Measurements from ENCODE around the gene FNDC10. TPM values are rescaled to one million over a fixed set of nuclear protein-coding genes. Genes with fewer than 3 reads are reported as not detected.

The FNDC10 gene
- total RNA-seq, 1 experiment from 2014 or later, result not detected

DNA sequence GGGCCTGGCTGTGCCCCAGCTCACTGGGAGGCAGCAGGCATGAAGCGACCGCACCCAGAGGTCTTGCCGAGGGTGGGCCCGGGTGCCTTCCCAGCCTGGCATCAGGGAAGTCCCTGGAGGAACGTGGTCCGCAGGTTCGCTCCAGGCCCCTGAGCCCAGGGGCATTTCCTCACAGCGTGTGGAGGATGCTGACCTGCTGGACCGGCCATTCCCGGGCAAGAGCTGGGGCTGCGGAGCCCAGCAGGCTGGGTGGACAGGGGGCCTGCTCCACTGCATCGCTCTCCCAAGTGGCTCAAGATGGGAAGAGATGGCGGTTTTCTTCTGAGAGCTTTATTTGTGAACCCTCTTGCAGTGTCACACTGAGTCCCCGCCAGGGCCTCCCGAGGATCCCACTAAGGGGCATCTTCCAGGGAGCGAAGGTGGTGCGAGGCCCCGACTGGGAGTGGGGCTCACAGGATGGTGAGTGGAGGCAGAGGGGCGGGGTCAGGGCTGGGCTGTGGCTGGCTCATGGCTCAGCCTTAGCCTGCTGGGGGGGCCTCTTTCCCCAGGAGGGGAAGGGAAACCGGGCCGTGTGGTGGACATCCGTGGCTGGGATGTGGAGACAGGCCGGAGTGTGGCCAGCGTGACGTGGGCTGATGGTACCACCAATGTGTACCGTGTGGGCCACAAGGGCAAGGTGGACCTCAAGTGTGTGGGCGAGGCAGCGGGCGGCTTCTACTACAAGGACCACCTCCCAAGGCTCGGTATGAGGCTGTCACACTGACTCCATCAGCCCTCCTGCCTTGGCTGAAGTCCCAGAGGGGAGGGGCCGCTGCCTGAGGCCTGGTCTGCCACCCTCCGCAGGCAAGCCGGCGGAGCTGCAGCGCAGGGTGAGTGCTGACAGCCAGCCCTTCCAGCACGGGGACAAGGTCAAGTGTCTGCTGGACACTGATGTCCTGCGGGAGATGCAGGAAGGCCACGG lies 24.8 kb upstream of the FNDC10 start:
- Histone ChIP-seq H4K20me1 (ENCODE audit: insufficient read depth, low read depth, low read length) (peaks cover 8% of the 10 kb centered on the region; the same call in 1 of the 2 replicates), H3K9me2 (replicated peaks; ENCODE audit: insufficient read depth, low read length) (no peaks in the 10 kb centered on the region), H3K4me1 (ENCODE audit: low read length) (peaks cover 11% of the 10 kb centered on the region), H3K27ac (ENCODE audit: low read length) (no peak overlapping the region), H3K9me3 (ENCODE audit: low read length) (no peaks in the 10 kb centered on the region), H3K27me3 (ENCODE audit: low read length) (no peaks in the 10 kb centered on the region), H3K9ac (ENCODE audit: low read length) (no peak overlapping the region), H3K4me3 (ENCODE audit: low read length) (no peak overlapping the region), H3K79me2 (ENCODE audit: low read length) (no peaks in the 10 kb centered on the region), H3K4me2 (ENCODE audit: low read depth, low read length, poor library complexity, severe bottlenecking) (no peak overlapping the region), H3K36me3 (ENCODE audit: insufficient read depth, low read length) (no peaks in the 10 kb centered on the region), H2AFZ (ENCODE audit: low read length) (no peak overlapping the region)
- DNase-seq, result no peak

DNA sequence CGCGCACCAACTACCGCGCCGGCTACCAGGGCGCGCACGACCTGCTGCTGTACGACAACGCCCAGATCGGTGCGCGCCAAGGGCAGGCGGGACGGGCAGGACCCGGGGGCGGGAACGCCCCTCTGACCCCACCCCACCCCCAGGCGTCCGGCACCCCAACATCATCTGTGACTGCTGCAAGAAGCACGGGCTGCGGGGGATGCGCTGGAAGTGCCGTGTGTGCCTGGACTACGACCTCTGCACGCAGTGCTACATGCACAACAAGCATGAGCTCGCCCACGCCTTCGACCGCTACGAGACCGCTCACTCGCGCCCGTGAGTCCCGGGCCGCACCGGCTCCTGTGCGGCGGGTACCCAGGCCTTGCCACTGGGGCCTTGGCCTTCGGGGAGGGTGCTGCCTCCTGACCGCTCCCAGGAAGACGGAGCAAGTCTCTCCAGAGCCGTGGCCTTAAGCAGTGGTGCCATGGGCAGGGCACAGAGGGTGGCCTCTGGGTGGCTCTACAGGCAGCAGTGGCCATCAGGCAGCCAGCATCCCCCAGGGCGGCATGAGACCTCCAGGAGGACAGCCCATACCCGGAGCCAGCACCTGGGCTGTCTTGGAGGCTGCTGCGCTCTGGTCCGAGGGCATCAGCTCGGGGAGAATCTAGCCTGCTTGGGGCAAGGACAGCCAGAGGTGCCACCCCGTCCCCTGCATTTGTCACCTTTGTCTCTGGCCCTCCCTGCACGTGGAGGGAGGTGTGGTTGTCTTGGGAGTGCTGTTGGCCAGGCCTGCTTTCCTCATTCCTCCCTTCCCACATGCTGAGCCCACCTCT lies 23.9 kb upstream of the FNDC10 start:
- no peak overlapping the region for H3K9ac ChIP-seq (ENCODE audit: low read length)

DNA sequence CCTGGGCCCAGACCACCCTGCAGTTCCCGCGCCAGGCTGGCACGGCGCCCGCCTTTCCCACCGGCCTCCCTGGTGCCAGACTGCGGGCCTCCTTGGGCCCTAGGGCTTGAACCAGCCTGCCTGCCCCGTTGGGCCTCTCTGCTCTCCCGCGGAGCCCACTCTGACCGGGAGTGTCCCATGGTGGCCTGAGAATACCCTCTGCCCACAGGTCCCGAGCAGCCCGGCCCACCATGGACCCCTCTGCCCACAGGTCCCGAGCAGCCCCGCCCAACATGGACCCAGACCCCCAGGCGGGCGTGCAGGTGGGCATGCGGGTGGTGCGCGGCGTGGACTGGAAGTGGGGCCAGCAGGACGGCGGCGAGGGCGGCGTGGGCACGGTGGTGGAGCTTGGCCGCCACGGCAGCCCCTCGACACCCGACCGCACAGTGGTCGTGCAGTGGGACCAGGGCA lies 23.3 kb upstream of the FNDC10 start:
- H3K9ac ChIP-seq (ENCODE audit: low read length), result no peak overlapping the region
- H3K9me3 ChIP-seq (ENCODE audit: low read length), result no peaks in the 10 kb centered on the region
- no peaks in the 10 kb centered on the region for H3K4me1 ChIP-seq (ENCODE audit: low read length)
- no peaks in the 10 kb centered on the region for H3K9me2 ChIP-seq (replicated peaks; ENCODE audit: insufficient read depth, low read length)
- no peaks in the 10 kb centered on the region for H3K79me2 ChIP-seq (ENCODE audit: low read length)
- H3K27ac ChIP-seq (ENCODE audit: low read length), result no peak overlapping the region
- H3K27me3 ChIP-seq (ENCODE audit: low read length), result no peaks in the 10 kb centered on the region
- no peak for DNase-seq
- H3K4me2 ChIP-seq (ENCODE audit: low read depth, low read length, poor library complexity, severe bottlenecking), result no peak overlapping the region
- no peak overlapping the region for H2AFZ ChIP-seq (ENCODE audit: low read length)
- H3K4me3 ChIP-seq (ENCODE audit: low read length), result no peak overlapping the region
- peaks cover 8% of the 10 kb centered on the region; the same call in 1 of the 2 replicates for H4K20me1 ChIP-seq (ENCODE audit: insufficient read depth, low read depth, low read length)
- H3K36me3 ChIP-seq (ENCODE audit: insufficient read depth, low read length), result no peaks in the 10 kb centered on the region

More for the DNA sequence above, 23.9 kb upstream of the FNDC10 start:
- Histone ChIP-seq H3K4me1 (ENCODE audit: low read length) (peaks cover 4% of the 10 kb centered on the region), H3K36me3 (ENCODE audit: insufficient read depth, low read length) (no peaks in the 10 kb centered on the region), H3K4me2 (ENCODE audit: low read depth, low read length, poor library complexity, severe bottlenecking) (no peak overlapping the region), H3K79me2 (ENCODE audit: low read length) (no peaks in the 10 kb centered on the region), H3K27me3 (ENCODE audit: low read length) (no peaks in the 10 kb centered on the region), H2AFZ (ENCODE audit: low read length) (no peak overlapping the region), H3K27ac (ENCODE audit: low read length) (no peak overlapping the region), H3K9me2 (replicated peaks; ENCODE audit: insufficient read depth, low read length) (no peaks in the 10 kb centered on the region), H3K4me3 (ENCODE audit: low read length) (no peak overlapping the region), H4K20me1 (ENCODE audit: insufficient read depth, low read depth, low read length) (peaks cover 8% of the 10 kb centered on the region; the same call in 1 of the 2 replicates), H3K9me3 (ENCODE audit: low read length) (no peaks in the 10 kb centered on the region)
- no peak for DNase-seq

DNA sequence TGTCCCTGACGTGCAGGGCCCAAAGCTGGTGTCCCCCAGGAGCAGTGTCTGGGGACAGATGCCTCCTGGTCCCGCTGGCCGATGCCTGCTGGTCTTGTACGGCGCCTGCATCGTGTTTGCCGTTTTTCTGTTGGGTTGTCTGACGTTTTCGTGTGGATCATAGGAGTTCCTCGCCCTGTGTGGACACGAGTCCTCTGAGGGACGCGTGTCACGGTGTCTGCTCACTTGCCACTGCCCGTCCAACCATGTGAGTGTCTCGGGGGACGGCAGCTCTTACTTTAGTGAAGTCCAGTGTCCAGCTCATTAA lies 22.8 kb upstream of the FNDC10 start:
- no peak overlapping the region for H2AFZ ChIP-seq (ENCODE audit: low read length)
- DNase-seq, result no peak
- H3K9me2 ChIP-seq (replicated peaks; ENCODE audit: insufficient read depth, low read length), result no peaks in the 10 kb centered on the region
- peaks cover 8% of the 10 kb centered on the region; the same call in 1 of the 2 replicates for H4K20me1 ChIP-seq (ENCODE audit: insufficient read depth, low read depth, low read length)
- no peak overlapping the region for H3K4me2 ChIP-seq (ENCODE audit: low read depth, low read length, poor library complexity, severe bottlenecking)
- H3K4me1 ChIP-seq (ENCODE audit: low read length), result no peaks in the 10 kb centered on the region
- H3K4me3 ChIP-seq (ENCODE audit: low read length), result no peak overlapping the region
- H3K36me3 ChIP-seq (ENCODE audit: insufficient read depth, low read length), result no peaks in the 10 kb centered on the region
- H3K79me2 ChIP-seq (ENCODE audit: low read length), result no peaks in the 10 kb centered on the region
- H3K27ac ChIP-seq (ENCODE audit: low read length), result no peak overlapping the region
- H3K9me3 ChIP-seq (ENCODE audit: low read length), result no peaks in the 10 kb centered on the region
- H3K27me3 ChIP-seq (ENCODE audit: low read length), result no peaks in the 10 kb centered on the region
- no peak overlapping the region for H3K9ac ChIP-seq (ENCODE audit: low read length)

DNA sequence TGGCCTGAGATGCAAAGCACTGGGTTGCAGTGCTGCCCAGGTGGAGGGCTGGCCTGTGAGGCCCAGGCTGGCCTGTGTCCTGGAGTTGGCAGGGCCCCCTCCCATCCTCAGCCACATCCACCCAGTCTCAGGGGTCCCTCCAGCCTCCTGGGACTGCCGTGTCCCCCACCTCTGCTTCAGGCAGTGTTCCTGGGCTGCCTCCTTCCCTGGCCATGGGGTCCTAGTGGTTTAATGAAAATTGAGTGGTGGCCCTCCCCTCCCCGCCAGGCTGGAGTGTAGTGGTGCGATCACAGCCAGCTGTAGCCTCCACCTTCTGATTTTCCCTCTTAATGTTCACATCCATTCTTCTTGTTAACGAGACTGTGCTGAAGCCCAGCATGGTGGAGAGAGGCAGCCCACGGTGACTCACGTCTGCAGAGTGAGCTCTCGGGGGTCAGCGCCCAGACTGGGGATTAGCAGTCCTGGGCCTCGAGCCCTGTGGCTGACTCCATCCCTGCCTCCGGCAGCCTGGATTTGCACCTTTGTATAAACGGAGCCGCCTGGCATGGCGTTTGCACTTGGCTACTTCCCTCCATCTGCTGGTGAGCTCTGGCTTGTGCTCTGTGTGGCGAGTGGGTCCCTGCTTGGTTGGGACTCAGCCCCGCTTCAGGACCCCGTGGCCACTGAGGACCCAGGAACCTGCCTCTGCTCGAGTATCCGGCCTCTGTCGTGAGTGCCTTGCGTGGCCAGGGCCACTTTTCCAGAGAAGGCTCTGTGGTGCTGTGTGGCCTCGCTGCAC lies 22.3 kb upstream of the FNDC10 start:
- no peak for DNase-seq
- Histone ChIP-seq H3K9me3 (ENCODE audit: low read length) (no peaks in the 10 kb centered on the region), H3K27me3 (ENCODE audit: low read length) (no peaks in the 10 kb centered on the region)

DNA sequence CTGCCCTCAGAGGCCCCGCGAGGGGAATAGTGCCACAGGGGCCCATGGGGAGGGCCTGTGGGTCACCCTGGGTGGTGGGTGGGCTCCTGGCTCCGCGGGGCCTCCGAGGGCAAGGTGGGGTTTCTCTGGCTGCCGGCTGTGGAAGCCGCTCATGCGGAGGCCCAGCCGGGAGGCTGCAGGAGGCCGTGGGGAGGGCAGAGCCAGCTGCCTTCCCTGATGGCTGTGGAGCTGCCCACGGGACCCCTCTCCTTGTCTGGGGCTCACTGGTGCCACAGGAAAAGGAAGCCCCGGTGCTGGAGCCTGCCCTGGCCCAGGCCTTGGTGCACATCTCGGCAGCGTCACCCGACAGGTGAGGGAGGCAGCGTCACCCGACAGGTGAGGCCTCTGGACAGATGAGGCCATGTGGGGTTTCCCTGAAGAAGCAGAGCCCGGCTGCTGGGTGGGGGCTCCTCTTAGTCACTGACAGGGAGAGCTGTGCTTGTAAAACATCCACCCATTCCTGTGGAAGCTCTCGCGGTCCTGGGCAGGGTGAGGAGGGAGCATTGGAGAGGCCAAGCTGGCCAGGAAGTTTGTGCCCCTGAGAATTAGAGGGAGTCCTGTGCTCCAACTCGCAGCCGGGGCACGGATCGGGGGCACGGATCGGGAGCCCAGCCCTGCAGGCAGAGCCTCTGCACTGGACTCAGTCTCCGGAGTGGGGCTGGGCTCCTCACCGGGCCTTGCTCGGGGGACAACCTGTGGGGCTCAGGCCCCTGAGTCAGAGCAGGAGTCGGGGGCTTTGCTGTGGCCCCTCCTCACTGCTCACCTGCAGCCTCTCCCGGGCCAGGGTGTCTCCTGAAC lies 21.5 kb upstream of the FNDC10 start:
- DNase-seq, result no peak

More for the DNA sequence above, 22.3 kb upstream of the FNDC10 start:
- no peak overlapping the region for H3K4me3 ChIP-seq (ENCODE audit: low read length)
- H4K20me1 ChIP-seq (ENCODE audit: insufficient read depth, low read depth, low read length), result peaks cover 8% of the 10 kb centered on the region; the same call in 1 of the 2 replicates
- H3K9me2 ChIP-seq (replicated peaks; ENCODE audit: insufficient read depth, low read length), result no peaks in the 10 kb centered on the region
- no peak overlapping the region for H3K27ac ChIP-seq (ENCODE audit: low read length)
- H3K4me2 ChIP-seq (ENCODE audit: low read depth, low read length, poor library complexity, severe bottlenecking), result no peak overlapping the region
- no peak overlapping the region for H2AFZ ChIP-seq (ENCODE audit: low read length)
- no peaks in the 10 kb centered on the region for H3K36me3 ChIP-seq (ENCODE audit: insufficient read depth, low read length)
- H3K9ac ChIP-seq (ENCODE audit: low read length), result no peak overlapping the region
- no peaks in the 10 kb centered on the region for H3K79me2 ChIP-seq (ENCODE audit: low read length)
- peaks cover 1% of the 10 kb centered on the region; the same call in 1 of the 2 replicates for H3K4me1 ChIP-seq (ENCODE audit: low read length)

DNA sequence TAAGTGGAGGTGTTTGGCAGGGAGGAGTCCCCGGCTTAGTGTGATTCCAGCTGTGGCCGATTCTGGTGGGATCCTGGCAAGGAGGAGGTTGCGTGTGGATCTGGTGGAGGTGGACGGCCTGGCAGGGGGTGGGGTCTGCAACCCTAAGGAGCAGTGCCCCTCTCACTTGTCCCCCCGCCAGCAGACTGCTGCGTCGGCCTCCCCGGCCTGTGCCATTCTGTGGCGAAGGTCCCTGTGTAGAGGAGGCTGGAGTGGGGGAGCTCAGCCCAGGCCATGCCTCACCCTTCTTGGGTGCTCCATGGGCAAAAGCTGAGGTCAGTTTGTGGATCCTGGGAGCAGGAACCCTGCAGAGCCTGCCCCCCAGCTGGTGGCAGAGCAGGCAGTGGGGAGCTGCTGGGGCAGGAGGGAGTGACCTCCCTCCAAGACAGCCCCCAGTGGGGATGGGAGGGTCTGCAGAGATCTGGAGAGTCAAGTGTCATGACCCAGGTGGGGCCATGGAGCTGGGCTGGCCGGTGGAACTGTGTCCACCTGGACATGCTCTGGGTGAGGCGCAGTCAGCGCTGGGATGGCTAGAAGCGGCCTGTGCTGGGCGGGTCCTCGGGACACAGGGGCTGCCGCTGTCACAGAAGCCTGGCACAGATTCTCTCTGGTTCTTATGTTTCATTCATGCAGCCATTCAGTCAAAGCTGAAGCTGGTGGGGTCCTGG lies 20.7 kb upstream of the FNDC10 start:
- Histone ChIP-seq H3K9ac (ENCODE audit: low read length) (no peak overlapping the region), H3K79me2 (ENCODE audit: low read length) (peaks cover 7% of the 10 kb centered on the region; the same call in 1 of the 2 replicates), H2AFZ (ENCODE audit: low read length) (no peak overlapping the region), H3K36me3 (ENCODE audit: insufficient read depth, low read length) (no peaks in the 10 kb centered on the region), H3K27ac (ENCODE audit: low read length) (no peak overlapping the region), H3K27me3 (ENCODE audit: low read length) (no peaks in the 10 kb centered on the region), H3K9me2 (replicated peaks; ENCODE audit: insufficient read depth, low read length) (no peaks in the 10 kb centered on the region), H3K9me3 (ENCODE audit: low read length) (no peaks in the 10 kb centered on the region), H4K20me1 (ENCODE audit: insufficient read depth, low read depth, low read length) (peaks cover 16% of the 10 kb centered on the region), H3K4me2 (ENCODE audit: low read depth, low read length, poor library complexity, severe bottlenecking) (no peak overlapping the region), H3K4me3 (ENCODE audit: low read length) (no peak overlapping the region), H3K4me1 (ENCODE audit: low read length) (peaks cover 12% of the 10 kb centered on the region)
- DNase-seq, result no peak

More for the DNA sequence above, 21.5 kb upstream of the FNDC10 start:
- Histone ChIP-seq H3K9me2 (replicated peaks; ENCODE audit: insufficient read depth, low read length) (no peaks in the 10 kb centered on the region), H3K36me3 (ENCODE audit: insufficient read depth, low read length) (no peaks in the 10 kb centered on the region), H3K9me3 (ENCODE audit: low read length) (no peaks in the 10 kb centered on the region), H3K9ac (ENCODE audit: low read length) (no peak overlapping the region), H3K4me2 (ENCODE audit: low read depth, low read length, poor library complexity, severe bottlenecking) (no peak overlapping the region), H3K27me3 (ENCODE audit: low read length) (no peaks in the 10 kb centered on the region), H3K4me1 (ENCODE audit: low read length) (peaks cover 10% of the 10 kb centered on the region), H2AFZ (ENCODE audit: low read length) (no peak overlapping the region), H3K27ac (ENCODE audit: low read length) (no peak overlapping the region), H3K79me2 (ENCODE audit: low read length) (peaks cover 5% of the 10 kb centered on the region; the same call in 1 of the 2 replicates), H3K4me3 (ENCODE audit: low read length) (no peak overlapping the region), H4K20me1 (ENCODE audit: insufficient read depth, low read depth, low read length) (peaks cover 13% of the 10 kb centered on the region)
